SU-DHL-6 (cell line): ENCODE results near the gene CECR2.

ENCODE experiments used
- H2AFZ ChIP-seq: fragments of 200-600 bp; sonication (generic); 2 replicates; pipeline ENCODE4 v1.6.1; 2014; ENCODE audit warnings: low read depth, mild to moderate bottlenecking, moderate library complexity, mixed read lengths, antibody characterized with exemption, low read length; ENCODE audit not compliant: severe bottlenecking
- H3F3A ChIP-seq: fragments of 200-600 bp; shearing (Covaris generic); 2 replicates; pipeline ENCODE4 v1.6.0; 2016; ENCODE audit warnings: antibody characterized with exemption, mild to moderate bottlenecking; ENCODE audit not compliant: insufficient read depth
- H3K27ac ChIP-seq: fragments of 200-600 bp; sonication (generic); 2 replicates; pipeline ENCODE4 v1.5.1; 2016; ENCODE audit warnings: low read depth, mild to moderate bottlenecking, low read length, moderate library complexity, mixed read lengths
- H3K27me3 ChIP-seq: fragments of 200-600 bp; sonication (generic), shearing (Covaris generic); 2 replicates; pipeline ENCODE4 v1.6.0; 2014; ENCODE audit warnings: mild to moderate bottlenecking, low read length
- H3K36me3 ChIP-seq: fragments of 200-600 bp; sonication (generic); 2 replicates; pipeline ENCODE4 v1.6.1; 2014; ENCODE audit warnings: mild to moderate bottlenecking, low read length, mixed read lengths
- H3K4me2 ChIP-seq: fragments of 300-600, 200-600 bp; shearing (Covaris generic), sonication (generic); 2 replicates; pipeline ENCODE4 v1.6.0; 2014; ENCODE audit warnings: low read length, low read depth, mild to moderate bottlenecking; ENCODE audit not compliant: poor library complexity, severe bottlenecking
- H3K4me3 ChIP-seq: fragments of 200-600 bp; sonication (generic); 2 replicates; pipeline ENCODE4 v1.5.1; 2014; ENCODE audit warnings: antibody characterized with exemption, low read length, mild to moderate bottlenecking, mixed read lengths; ENCODE audit not compliant: insufficient read depth, poor library complexity, severe bottlenecking
- H3K79me2 ChIP-seq: fragments of 200-600 bp; sonication (generic); 2 replicates; pipeline ENCODE4 v1.6.1; 2014; ENCODE audit warnings: mild to moderate bottlenecking, low read length, moderate library complexity; ENCODE audit not compliant: insufficient read depth
- H3K9ac ChIP-seq: fragments of 200-600 bp; sonication (generic); 2 replicates; pipeline ENCODE4 v1.7.0; 2014; ENCODE audit warnings: mild to moderate bottlenecking, low read length
- H3K9me2 ChIP-seq: fragments of 200-600 bp; sonication (generic); replicated peaks from 2 replicates; pipeline ENCODE4 v1.6.1; 2014; ENCODE audit warnings: low read length; ENCODE audit not compliant: insufficient read depth
- H3K9me3 ChIP-seq: fragments of 200-600 bp; sonication (generic); 2 replicates; pipeline ENCODE4 v1.6.1; 2014; ENCODE audit warnings: low read length, mixed read lengths; ENCODE audit not compliant: insufficient read depth
- H4K20me1 ChIP-seq: fragments of 200-600 bp; sonication (generic); 2 replicates; pipeline ENCODE4 v1.6.1; 2014; ENCODE audit warnings: low read depth, mild to moderate bottlenecking, antibody characterized with exemption, low read length, moderate library complexity, mixed read lengths
- EZH2phosphoT487 ChIP-seq: fragments of 200-600 bp; sonication (generic), shearing (Covaris generic); conservative IDR thresholded peaks from 2 replicates; pipeline ENCODE4 v1.6.1; 2018; ENCODE audit warnings: mild to moderate bottlenecking, antibody characterized with exemption, low read length, moderate library complexity, mixed read lengths
- TF ChIP-seq, protein P1 (sequence below): fragments of 200-600 bp; sonication (generic); IDR thresholded peaks from one replicate; pipeline ENCODE4 v1.5.1; 2017; ENCODE audit warnings: antibody characterized with exemption, mild to moderate bottlenecking, low read length, moderate library complexity; ENCODE audit not compliant: insufficient read depth, poor library complexity, severe bottlenecking

Gene CECR2

DNA sequence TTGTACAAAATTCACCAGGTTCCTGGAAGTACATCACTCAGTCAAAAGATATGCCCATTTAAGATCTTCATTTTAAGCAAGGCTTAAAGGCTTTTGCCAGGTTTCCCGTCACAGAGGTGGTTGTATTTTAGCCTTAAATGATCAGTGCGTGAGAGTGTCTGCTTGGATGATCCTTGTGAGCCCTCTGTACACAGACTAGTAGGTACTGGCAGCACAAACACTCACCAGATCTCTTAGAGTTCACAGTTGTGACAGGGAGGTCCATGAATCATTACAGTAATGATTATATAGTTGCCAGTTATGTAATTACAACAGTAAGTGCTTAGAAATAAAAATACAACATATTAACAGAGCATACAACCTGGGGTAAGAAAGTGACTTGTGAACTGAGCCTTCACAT is 109.9 kb downstream of the CECR2 start:
- no peak overlapping the region for H2AFZ ChIP-seq

DNA sequence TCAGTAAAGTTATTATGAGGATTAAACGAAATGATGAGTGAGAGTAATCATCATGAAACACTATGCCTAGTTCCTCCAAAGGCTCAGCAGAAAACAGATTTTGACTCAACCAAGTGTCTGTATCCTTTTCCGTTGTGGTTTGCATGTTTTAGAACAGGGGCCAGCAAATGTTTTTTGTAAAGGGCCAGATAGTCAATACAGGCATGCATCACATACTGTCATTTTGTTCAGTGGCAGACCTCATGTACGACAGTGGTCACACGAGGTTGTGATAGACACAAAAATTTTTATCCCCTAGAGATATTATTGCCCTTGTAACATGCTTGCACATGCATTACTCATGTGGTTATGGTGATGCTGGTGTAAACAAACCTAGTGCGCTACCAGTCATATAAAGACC is 112.2 kb downstream of the CECR2 start:
- Histone ChIP-seq H3K27me3 (no peaks in the 10 kb centered on the region), H2AFZ (no peak overlapping the region), H3K36me3 (no peaks in the 10 kb centered on the region), H3K9me3 (no peaks in the 10 kb centered on the region), H3K27ac (no peak overlapping the region), H3K9ac (no peak overlapping the region), H3F3A (no peaks in the 10 kb centered on the region), H3K4me2 (no peak overlapping the region), H3K4me3 (no peak overlapping the region), H3K9me2 (no peaks in the 10 kb centered on the region), H3K79me2 (no peaks in the 10 kb centered on the region), H4K20me1 (no peaks in the 10 kb centered on the region)
- TF ChIP-seq, protein P1, sequence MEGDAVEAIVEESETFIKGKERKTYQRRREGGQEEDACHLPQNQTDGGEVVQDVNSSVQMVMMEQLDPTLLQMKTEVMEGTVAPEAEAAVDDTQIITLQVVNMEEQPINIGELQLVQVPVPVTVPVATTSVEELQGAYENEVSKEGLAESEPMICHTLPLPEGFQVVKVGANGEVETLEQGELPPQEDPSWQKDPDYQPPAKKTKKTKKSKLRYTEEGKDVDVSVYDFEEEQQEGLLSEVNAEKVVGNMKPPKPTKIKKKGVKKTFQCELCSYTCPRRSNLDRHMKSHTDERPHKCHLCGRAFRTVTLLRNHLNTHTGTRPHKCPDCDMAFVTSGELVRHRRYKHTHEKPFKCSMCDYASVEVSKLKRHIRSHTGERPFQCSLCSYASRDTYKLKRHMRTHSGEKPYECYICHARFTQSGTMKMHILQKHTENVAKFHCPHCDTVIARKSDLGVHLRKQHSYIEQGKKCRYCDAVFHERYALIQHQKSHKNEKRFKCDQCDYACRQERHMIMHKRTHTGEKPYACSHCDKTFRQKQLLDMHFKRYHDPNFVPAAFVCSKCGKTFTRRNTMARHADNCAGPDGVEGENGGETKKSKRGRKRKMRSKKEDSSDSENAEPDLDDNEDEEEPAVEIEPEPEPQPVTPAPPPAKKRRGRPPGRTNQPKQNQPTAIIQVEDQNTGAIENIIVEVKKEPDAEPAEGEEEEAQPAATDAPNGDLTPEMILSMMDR: no peak
- TF ChIP-seq EZH2phosphoT487: no peak

More for the DNA sequence above, 109.9 kb downstream of the CECR2 start:
- H3K9me2 ChIP-seq: no peaks in the 10 kb centered on the region
- H3K27me3 ChIP-seq: no peaks in the 10 kb centered on the region
- no peaks in the 10 kb centered on the region for H3K36me3 ChIP-seq
- H3K9ac ChIP-seq: no peak overlapping the region
- TF ChIP-seq, protein P1: no peak
- no peak for TF ChIP-seq EZH2phosphoT487
- H3K79me2 ChIP-seq: no peaks in the 10 kb centered on the region
- H3K27ac ChIP-seq: no peak overlapping the region
- no peaks in the 10 kb centered on the region for H4K20me1 ChIP-seq
- no peaks in the 10 kb centered on the region for H3F3A ChIP-seq
- no peak overlapping the region for H3K4me3 ChIP-seq
- H3K4me2 ChIP-seq: no peak overlapping the region
- H3K9me3 ChIP-seq: no peaks in the 10 kb centered on the region

DNA sequence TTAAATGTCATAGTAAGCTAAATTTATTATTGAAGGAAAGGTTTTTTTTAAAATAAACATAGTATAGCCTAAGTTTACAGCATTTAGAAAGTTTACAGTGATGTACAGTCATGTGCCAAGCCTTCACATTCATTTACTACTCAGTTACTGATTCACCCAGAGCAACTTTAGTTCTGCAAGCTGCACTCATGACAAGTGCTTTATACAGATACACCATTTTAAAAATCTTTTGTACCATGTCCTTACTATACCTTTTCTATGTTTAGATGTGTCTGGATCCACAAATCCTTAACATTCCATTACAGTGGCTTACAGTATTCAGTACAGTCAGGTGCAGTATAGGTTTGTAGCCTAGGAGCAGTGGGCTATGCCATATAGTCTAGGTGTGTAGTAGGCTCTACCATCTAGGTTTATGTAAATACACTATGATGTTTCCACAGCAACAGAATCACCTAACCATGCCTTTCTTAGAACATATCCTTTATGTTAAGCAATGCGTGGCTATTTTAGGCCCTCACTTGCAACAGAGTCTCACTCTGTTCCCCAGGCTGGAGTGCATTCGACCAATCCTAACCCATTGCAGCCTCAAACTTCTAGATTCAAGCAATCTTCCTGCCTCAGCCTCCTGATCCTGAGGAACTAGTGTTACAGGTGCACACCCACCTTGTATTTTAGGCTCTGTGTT is 114.6 kb downstream of the CECR2 start:
- Histone ChIP-seq H4K20me1 (no peaks in the 10 kb centered on the region), H3K9me2 (no peaks in the 10 kb centered on the region), H3K4me3 (no peak overlapping the region), H3K36me3 (no peaks in the 10 kb centered on the region), H3K79me2 (no peaks in the 10 kb centered on the region), H3K4me2 (no peak overlapping the region), H2AFZ (no peak overlapping the region), H3K27ac (no peak overlapping the region), H3K9ac (no peak overlapping the region), H3F3A (no peaks in the 10 kb centered on the region), H3K27me3 (no peaks in the 10 kb centered on the region), H3K9me3 (no peaks in the 10 kb centered on the region)
- TF ChIP-seq, protein P1: no peak
- TF ChIP-seq EZH2phosphoT487: no peak
